Activated CD8-positive, alpha-beta T cell treated with anti-CD3 and anti-CD28 coated beads for 36 hours (primary cell): ENCODE results near the gene DGCR6L. TPM values are rescaled to one million over a fixed set of nuclear protein-coding genes. Genes with fewer than 3 reads are reported as not detected.
"Not testable (repeated sequence)": the region's sequence is repeated elsewhere in the genome, so short reads cannot be mapped to it uniquely, and the experiment has no call there.

Experiments
- ATAC-seq: fragments of 200-7000 bp; cut with Tn5 transposase; one replicate; pipeline ENCODE4 v1.10.0; 2021; ENCODE audit warnings: mild to moderate bottlenecking, moderate library complexity
- CTCF ChIA-PET: fragments of 350-600 bp; sonication (Branson Sonifier 250); formaldehyde crosslinking; loops from one replicate; lab custom pipeline; 2021; ENCODE audit warnings: antibody characterized with exemption; lab: Charles Lee
- POLR2A ChIA-PET: fragments of 350-600 bp; sonication (Branson Sonifier 250); formaldehyde crosslinking; loops from one replicate; lab custom pipeline; 2021; ENCODE audit warnings: antibody characterized with exemption; lab: Charles Lee
- DNase-seq: peaks from one replicate; pipeline ENCODE4 v3.0.0-alpha.2; 2020
- H3K27ac Mint-ChIP-seq: one replicate; pipeline ENCODE4 v1.8.0; 2021; ENCODE audit warnings: mild to moderate bottlenecking, mixed read lengths
- H3K27me3 Mint-ChIP-seq: one replicate; pipeline ENCODE4 v1.8.0; 2021; ENCODE audit warnings: mixed read lengths
- H3K36me3 Mint-ChIP-seq: one replicate; pipeline ENCODE4 v1.8.0; 2021; ENCODE audit warnings: low read depth, mixed read lengths
- H3K4me1 Mint-ChIP-seq: one replicate; pipeline ENCODE4 v1.8.0; 2021; ENCODE audit warnings: low read depth, mixed read lengths
- H3K4me3 Mint-ChIP-seq: one replicate; pipeline ENCODE4 v1.8.0; 2021; ENCODE audit warnings: mild to moderate bottlenecking, moderate library complexity, mixed read lengths
- H3K9me3 Mint-ChIP-seq: one replicate; pipeline ENCODE4 v1.8.0; 2021; ENCODE audit warnings: mixed read lengths
- intact Hi-C: fragments of 100-400 bp; cut with micrococcal nuclease; formaldehyde crosslinking; loops from one replicate; pipeline ENCODE4 v1.10.0; 2022
- total RNA-seq, 2 experiments: library from RNA; stranded (reverse); gene quantifications; one replicate each; pipeline ENCODE4 v1.2.3, GENCODE V29; 2021
- TF ChIP-seq, protein P1 (sequence below): fragments of 200-600 bp; IDR thresholded peaks from one replicate; pipeline ENCODE4 v1.8.0; 2022; ENCODE audit warnings: antibody characterized with exemption, mild to moderate bottlenecking

Gene DGCR6L
- total RNA-seq, 2 experiments from 2014 or later, result 30.7 to 32.0 TPM

GRCh38 chr22:20317402-20318042, 2.3 kb downstream of the DGCR6L start:
- ATAC-seq (peak; percentile 29), DNase-seq (peak; percentile 69)
- ChIA-PET POLR2A (interaction anchor here (0.8 kb wide), 1 partner anchor 90 kb away, joined by 3 read pairs; no protein-coding TSS in a partner anchor), CTCF (interaction anchor here (0.6 to 2.5 kb wide), 11 partner anchors 16 to 161 kb away, joined by 3 to 7 read pairs (median 3); partner anchors contain the start of gene ZNF74)
- intact Hi-C loops, H3K36me3 Mint-ChIP-seq, H3K27ac Mint-ChIP-seq, H3K9me3 Mint-ChIP-seq, H3K27me3 Mint-ChIP-seq: not testable (repeated sequence)
- TF ChIP-seq, protein P1, sequence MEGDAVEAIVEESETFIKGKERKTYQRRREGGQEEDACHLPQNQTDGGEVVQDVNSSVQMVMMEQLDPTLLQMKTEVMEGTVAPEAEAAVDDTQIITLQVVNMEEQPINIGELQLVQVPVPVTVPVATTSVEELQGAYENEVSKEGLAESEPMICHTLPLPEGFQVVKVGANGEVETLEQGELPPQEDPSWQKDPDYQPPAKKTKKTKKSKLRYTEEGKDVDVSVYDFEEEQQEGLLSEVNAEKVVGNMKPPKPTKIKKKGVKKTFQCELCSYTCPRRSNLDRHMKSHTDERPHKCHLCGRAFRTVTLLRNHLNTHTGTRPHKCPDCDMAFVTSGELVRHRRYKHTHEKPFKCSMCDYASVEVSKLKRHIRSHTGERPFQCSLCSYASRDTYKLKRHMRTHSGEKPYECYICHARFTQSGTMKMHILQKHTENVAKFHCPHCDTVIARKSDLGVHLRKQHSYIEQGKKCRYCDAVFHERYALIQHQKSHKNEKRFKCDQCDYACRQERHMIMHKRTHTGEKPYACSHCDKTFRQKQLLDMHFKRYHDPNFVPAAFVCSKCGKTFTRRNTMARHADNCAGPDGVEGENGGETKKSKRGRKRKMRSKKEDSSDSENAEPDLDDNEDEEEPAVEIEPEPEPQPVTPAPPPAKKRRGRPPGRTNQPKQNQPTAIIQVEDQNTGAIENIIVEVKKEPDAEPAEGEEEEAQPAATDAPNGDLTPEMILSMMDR, result peak; percentile 83
- Mint-ChIP-seq H3K4me3 (peak overlapping the region; percentile 90), H3K4me1 (peaks cover 31% of the 10 kb centered on the region)

DNA sequence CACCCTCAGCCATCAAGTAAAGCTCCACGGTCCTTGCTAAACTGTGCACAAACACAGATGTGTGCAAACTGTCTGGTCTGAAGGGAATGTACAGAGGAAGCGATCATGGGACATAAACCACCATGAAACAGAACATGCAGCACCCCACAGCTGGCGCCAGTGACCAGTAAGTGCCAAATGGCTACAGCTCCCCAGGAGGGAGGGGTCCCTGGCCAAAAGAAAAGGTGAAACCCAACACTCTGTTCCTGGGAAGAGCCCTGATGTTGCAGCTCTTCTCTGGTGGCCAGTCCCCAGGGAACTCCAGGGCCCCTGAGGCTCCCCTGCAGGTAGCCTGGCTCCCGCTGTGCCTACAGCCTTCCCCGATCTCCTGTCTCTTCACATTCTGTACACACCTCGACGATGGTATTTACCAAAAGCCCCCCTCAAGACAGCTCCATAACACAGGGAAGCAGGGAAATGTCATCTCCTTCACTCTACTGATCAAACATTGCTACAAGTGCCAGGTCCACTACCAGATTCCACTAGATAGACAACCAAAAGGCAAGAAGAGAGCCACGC, 2.9 kb downstream of the DGCR6L start:
- ChIA-PET POLR2A (interaction anchor here (0.8 kb wide), 1 partner anchor 90 kb away, joined by 3 read pairs; no protein-coding TSS in a partner anchor), CTCF (interaction anchor here (0.8 to 1.4 kb wide), 6 partner anchors 18 to 87 kb away, joined by 3 to 7 read pairs (median 3); partner anchors contain the start of gene ZNF74)
- ATAC-seq, result no peak
- H3K27me3 Mint-ChIP-seq, result no peaks in the 10 kb centered on the region
- DNase-seq, result no peak
- intact Hi-C loops, result no loop called here
- no peaks in the 10 kb centered on the region for H3K36me3 Mint-ChIP-seq
- no peaks in the 10 kb centered on the region for H3K9me3 Mint-ChIP-seq
- TF ChIP-seq, protein P1, result no peak
- H3K4me1 Mint-ChIP-seq, result peaks cover 27% of the 10 kb centered on the region
- H3K27ac Mint-ChIP-seq, result no peak overlapping the region
- H3K4me3 Mint-ChIP-seq, result no peak overlapping the region

GRCh38 chr22:20316217-20316843, 3.5 kb downstream of the DGCR6L start:
- Mint-ChIP-seq H3K4me3 (no peak overlapping the region), H3K27ac (no peak overlapping the region), H3K4me1 (peaks cover 23% of the 10 kb centered on the region), H3K9me3 (no peaks in the 10 kb centered on the region), H3K36me3 (no peaks in the 10 kb centered on the region), H3K27me3 (no peaks in the 10 kb centered on the region)
- ChIA-PET POLR2A (interaction anchor here (0.7 to 0.8 kb wide), 2 partner anchors 77 to 89 kb away, joined by 3 read pairs; partner anchors contain the start of gene ZNF74), CTCF (interaction anchor here (0.8 to 0.9 kb wide), 2 partner anchors 77 to 88 kb away, joined by 3 read pairs; partner anchors contain the start of gene ZNF74)
- intact Hi-C loops, result no loop called here
- ATAC-seq, result no peak
- TF ChIP-seq, protein P1, result no peak
- no peak for DNase-seq

GRCh38 chr22:20315337-20316216, 4.3 kb downstream of the DGCR6L start:
- no peaks in the 10 kb centered on the region for H3K9me3 Mint-ChIP-seq
- no peak for DNase-seq
- H3K4me3 Mint-ChIP-seq, result no peak overlapping the region
- H3K27me3 Mint-ChIP-seq, result no peaks in the 10 kb centered on the region
- peaks cover 20% of the 10 kb centered on the region for H3K4me1 Mint-ChIP-seq
- no peaks in the 10 kb centered on the region for H3K36me3 Mint-ChIP-seq
- intact Hi-C loops, result no loop called here
- ChIA-PET POLR2A (interaction anchor here (0.7 kb wide), 1 partner anchor 78 kb away, joined by 3 read pairs; the partner anchor contains the start of gene ZNF74), CTCF (interaction anchor here (0.6 kb wide), 1 partner anchor 466 kb away, joined by 3 read pairs; no protein-coding TSS in a partner anchor)
- no peak overlapping the region for H3K27ac Mint-ChIP-seq
- no peak for ATAC-seq
- TF ChIP-seq, protein P1, result no peak

- DNase-seq, H3K27ac Mint-ChIP-seq, H3K9me3 Mint-ChIP-seq, ATAC-seq, H3K27me3 Mint-ChIP-seq, POLR2A ChIA-PET, H3K36me3 Mint-ChIP-seq, intact Hi-C loops, H3K4me3 Mint-ChIP-seq: not testable (repeated sequence)
- H3K4me1 Mint-ChIP-seq, result peaks cover 20% of the 10 kb centered on the region
- CTCF ChIA-PET, result interaction anchor here (0.6 kb wide), 1 partner anchor 465 kb away, joined by 3 read pairs; no protein-coding TSS in a partner anchor
Measured at GRCh38 chr22:20314741-20315336, 5.0 kb downstream of the DGCR6L start.

DNA sequence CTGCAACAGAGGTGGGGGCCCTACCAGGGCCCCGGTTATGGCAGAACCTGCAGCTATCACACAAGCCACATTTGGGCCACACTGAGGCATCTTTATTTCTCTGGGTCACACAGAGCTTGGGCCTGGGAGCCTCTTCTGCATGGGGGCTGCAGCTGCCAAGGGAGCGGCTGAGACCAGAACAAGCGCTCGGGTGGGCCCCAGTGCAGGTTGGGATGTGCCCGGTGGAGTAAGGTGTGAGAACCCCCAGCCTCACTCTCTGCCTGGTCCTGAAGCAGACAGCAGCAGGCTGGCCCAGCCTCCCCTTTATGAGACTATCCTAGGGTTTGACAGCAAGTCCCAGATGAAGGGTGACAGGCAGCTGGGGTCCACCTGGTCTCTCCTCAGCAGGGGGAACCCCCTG, 5.7 kb downstream of the DGCR6L start:
- POLR2A ChIA-PET, H3K9me3 Mint-ChIP-seq, DNase-seq, H3K27me3 Mint-ChIP-seq, intact Hi-C loops, CTCF ChIA-PET, ATAC-seq, H3K27ac Mint-ChIP-seq, H3K4me3 Mint-ChIP-seq, H3K36me3 Mint-ChIP-seq: not testable (repeated sequence)
- peaks cover 17% of the 10 kb centered on the region for H3K4me1 Mint-ChIP-seq
